IMR-90 (cell line): ENCODE measurements around the gene APC2. TPM values are rescaled to one million over a fixed set of nuclear protein-coding genes. Genes with fewer than 3 reads are reported as not detected.

Source experiments
- ATAC-seq: fragments of 200-7000 bp; cut with Tn5 transposase; 2 replicates; pipeline ENCODE4 v1.9.1; 2020; ENCODE audit warnings: low read depth, mild to moderate bottlenecking, moderate library complexity
- BruUV-seq: library from RNA; stranded (reverse); fragments of 400-500 nt; replicated peaks from 2 replicates; lab custom pipeline; 2021; lab: Mats Ljungman, UMichigan
- CTCF ChIA-PET: fragments of 300-600 bp; formaldehyde crosslinking; extraction: SDS; loops from one replicate; lab custom pipeline; 2021; ENCODE audit warnings: antibody characterized with exemption; lab: Yijun Ruan, JAX
- POLR2A ChIA-PET: fragments of 300-600 bp; sonication (Branson Sonifier 250); formaldehyde crosslinking; loops from one replicate; lab custom pipeline; 2022; ENCODE audit warnings: antibody characterized with exemption; ENCODE audit not compliant: unreplicated experiment; lab: Charles Lee
- DNase-seq: peaks from one replicate; pipeline ENCODE4 v3.0.0; 2013
- H2AFZ ChIP-seq: replicated peaks from 2 replicates; pipeline ENCODE3; 2013; ENCODE audit warnings: low read length, mild to moderate bottlenecking; ENCODE audit not compliant: poor library complexity
- H2AK5ac ChIP-seq: 2 replicates; pipeline ENCODE4 v1.6.1; 2013; ENCODE audit warnings: low read depth, low read length, inconsistent platforms
- H2AK9ac ChIP-seq: replicated peaks from 2 replicates; pipeline ENCODE3; 2013; ENCODE audit warnings: mild to moderate bottlenecking, low read depth, low read length, moderate library complexity; ENCODE audit not compliant: poor library complexity
- H2BK120ac ChIP-seq: 2 replicates; pipeline ENCODE4 v1.6.1; 2013; ENCODE audit warnings: low read depth, low read length, inconsistent platforms
- H2BK15ac ChIP-seq: 3 replicates; pipeline ENCODE4 v1.6.1; 2013; ENCODE audit warnings: low read depth, low read length, inconsistent platforms
- H2BK20ac ChIP-seq: 2 replicates; pipeline ENCODE4 v1.6.1; 2013; ENCODE audit warnings: low read depth, mild to moderate bottlenecking, inconsistent platforms, low read length, moderate library complexity
- H2BK5ac ChIP-seq: 2 replicates; pipeline ENCODE4 v1.6.1; 2013; ENCODE audit warnings: mild to moderate bottlenecking, low read depth, low read length, inconsistent platforms; ENCODE audit not compliant: poor library complexity, severe bottlenecking
- H3K14ac ChIP-seq: replicated peaks from 2 replicates; pipeline ENCODE4 v1.6.1; 2013; ENCODE audit warnings: low read depth, low read length, inconsistent platforms
- H3K18ac ChIP-seq: 2 replicates; pipeline ENCODE4 v1.6.1; 2013; ENCODE audit warnings: low read depth, low read length, control low read depth
- H3K23ac ChIP-seq: 2 replicates; pipeline ENCODE4 v1.6.1; 2013; ENCODE audit warnings: low read depth, low read length, inconsistent platforms
- H3K27ac ChIP-seq: 2 replicates; pipeline ENCODE4 v1.5.1; 2013; ENCODE audit warnings: mild to moderate bottlenecking, control low read depth, low read length; ENCODE audit not compliant: insufficient read depth
- H3K27me3 ChIP-seq: 2 replicates; pipeline ENCODE4 v1.6.1; 2013; ENCODE audit warnings: low read length; ENCODE audit not compliant: control insufficient read depth, insufficient read depth
- H3K36me3 ChIP-seq: 2 replicates; pipeline ENCODE4 v1.6.1; 2013; ENCODE audit warnings: low read length, mixed read lengths; ENCODE audit not compliant: control insufficient read depth, insufficient read depth
- H3K4ac ChIP-seq: 2 replicates; pipeline ENCODE4 v1.6.1; 2013; ENCODE audit warnings: low read depth, low read length, inconsistent platforms
- H3K4me1 ChIP-seq: 2 replicates; pipeline ENCODE4 v1.6.1; 2013; ENCODE audit warnings: low read length, mixed read lengths; ENCODE audit not compliant: control insufficient read depth, insufficient read depth
- H3K4me2 ChIP-seq: 2 replicates; pipeline ENCODE4 v1.6.1; 2013; ENCODE audit warnings: low read depth, mild to moderate bottlenecking, control low read depth, low read length, moderate library complexity
- H3K4me3 ChIP-seq: 2 replicates; pipeline ENCODE4 v1.5.1; 2013; ENCODE audit warnings: low read depth, mild to moderate bottlenecking, control low read depth, low read length, moderate library complexity; ENCODE audit not compliant: insufficient read depth
- H3K56ac ChIP-seq: 2 replicates; pipeline ENCODE4 v1.6.1; 2013; ENCODE audit warnings: low read length, inconsistent platforms; ENCODE audit not compliant: insufficient read depth; ENCODE audit errors: extremely low read depth
- H3K79me1 ChIP-seq, 2 experiments: 2 replicates each; pipeline ENCODE4 v1.6.1; 2013; ENCODE audit warnings: low read length in 2 of 2, inconsistent platforms in 1 of 2, low read depth in 1 of 2
- H3K9ac ChIP-seq: 2 replicates; pipeline ENCODE4 v1.6.1; 2013; ENCODE audit warnings: low read depth, low read length, control low read depth
- H3K9me1 ChIP-seq: 2 replicates; pipeline ENCODE4 v1.6.1; 2013; ENCODE audit warnings: low read length, inconsistent platforms; ENCODE audit not compliant: insufficient read depth
- H3K9me3 ChIP-seq: 2 replicates; pipeline ENCODE4 v1.6.1; 2013; ENCODE audit warnings: low read length; ENCODE audit not compliant: control insufficient read depth, insufficient read depth
- H4K20me1 ChIP-seq: 2 replicates; pipeline ENCODE4 v1.6.1; 2013; ENCODE audit warnings: low read length, inconsistent platforms; ENCODE audit not compliant: insufficient read depth
- H4K5ac ChIP-seq: 2 replicates; pipeline ENCODE4 v1.6.1; 2013; ENCODE audit warnings: mild to moderate bottlenecking, low read depth, low read length, control low read depth
- H4K8ac ChIP-seq, 2 experiments: 2 replicates each; pipeline ENCODE4 v1.6.1; 2013; ENCODE audit warnings: low read depth in 2 of 2, low read length in 2 of 2, control low read depth in 1 of 2, inconsistent platforms in 1 of 2
- H4K91ac ChIP-seq: 2 replicates; pipeline ENCODE4 v1.6.1; 2013; ENCODE audit warnings: low read depth, low read length, inconsistent platforms; ENCODE audit not compliant: insufficient read depth
- BHLHE40 ChIP-seq: fragments of 150-350 bp; IDR thresholded peaks from 2 replicates; pipeline ENCODE4 v1.6.1; 2016; ENCODE audit warnings: mild to moderate bottlenecking, low read depth, low read length
- CEBPB ChIP-seq: IDR thresholded peaks from 2 replicates; pipeline ENCODE4 v1.6.1; 2012; ENCODE audit warnings: low read depth, low read length, improper control_type of control experiment
- CHD1 ChIP-seq: IDR thresholded peaks from 2 replicates; pipeline ENCODE4 v1.6.1; 2012; ENCODE audit warnings: low read depth, low read length, improper control_type of control experiment
- ELK1 ChIP-seq: fragments of 150-350 bp; IDR thresholded peaks from 2 replicates; pipeline ENCODE4 v1.6.1; 2016; ENCODE audit warnings: low read depth, mild to moderate bottlenecking, low read length, moderate library complexity, borderline replicate concordance
- FOS ChIP-seq: fragments of 150-350 bp; IDR thresholded peaks from 2 replicates; pipeline ENCODE4 v1.6.1; 2016; ENCODE audit warnings: low read depth, low read length
- MAFK ChIP-seq: IDR thresholded peaks from 2 replicates; pipeline ENCODE4 v1.6.1; 2012; ENCODE audit warnings: low read depth, low read length, improper control_type of control experiment
- MAZ ChIP-seq: IDR thresholded peaks from 2 replicates; pipeline ENCODE4 v1.6.1; 2012; ENCODE audit warnings: low read depth, mild to moderate bottlenecking, low read length, improper control_type of control experiment, moderate library complexity, borderline replicate concordance
- NFE2L2 ChIP-seq: fragments of 150-350 bp; IDR thresholded peaks from 2 replicates; pipeline ENCODE4 v1.6.1; 2016; ENCODE audit warnings: low read depth, mild to moderate bottlenecking, low read length
- POLR2A ChIP-seq: IDR thresholded peaks from 2 replicates; pipeline ENCODE4 v1.6.1; 2012; ENCODE audit warnings: mild to moderate bottlenecking, low read depth, low read length
- RAD21 ChIP-seq: IDR thresholded peaks from 2 replicates; pipeline ENCODE4 v1.6.1; 2012; ENCODE audit warnings: low read length, improper control_type of control experiment
- RCOR1 ChIP-seq: IDR thresholded peaks from 2 replicates; pipeline ENCODE4 v1.6.1; 2012; ENCODE audit warnings: mild to moderate bottlenecking, low read length, improper control_type of control experiment; ENCODE audit not compliant: insufficient replicate concordance
- RFX5 ChIP-seq: IDR thresholded peaks from 2 replicates; pipeline ENCODE4 v1.8.0; 2012; ENCODE audit warnings: low read depth, mild to moderate bottlenecking, low read length, moderate library complexity
- SMC3 ChIP-seq: fragments of 150-350 bp; IDR thresholded peaks from 2 replicates; pipeline ENCODE4 v1.6.1; 2016; ENCODE audit warnings: low read depth, mild to moderate bottlenecking, antibody characterized with exemption, low read length, moderate library complexity
- USF2 ChIP-seq: fragments of 150-350 bp; IDR thresholded peaks from 2 replicates; pipeline ENCODE4 v1.6.1; 2017; ENCODE audit warnings: mild to moderate bottlenecking, antibody characterized with exemption, low read length, low read depth
- WGBS, 2 experiments: methylation state at CpG; one replicate each; pipeline versions ENCODE4 v1.1.5 to v1.1.7; 2013; ENCODE audit warnings: missing lambda C conversion rate in 2 of 2; ENCODE audit not compliant: insufficient read length in 1 of 2; ENCODE audit errors: extremely low coverage in 2 of 2; 5-methylcytosine and 5-hydroxymethylcytosine counted together
- dilution Hi-C: fragments of 300-500 bp; cut with HindIII; formaldehyde crosslinking; loops from one replicate; pipeline ENCODE4 v1.14.3; 2018; ENCODE audit warnings: low sequenced_read_pairs; ENCODE audit not compliant: unreplicated experiment
- in situ Hi-C: fragments of 300-500 bp; cut with MboI; formaldehyde crosslinking; loops from 3 replicates; pipeline ENCODE4 v1.14.3; 2019; ENCODE audit warnings: low sequenced_read_pairs, inconsistent platforms, mixed read lengths
- intact Hi-C: fragments of 100-400 bp; cut with micrococcal nuclease; formaldehyde crosslinking; loops from 2 replicates; pipeline ENCODE4 v1.10.0; 2022
- polyA plus RNA-seq, 3 experiments: library from polyadenylated mRNA; depleted of rRNA; stranded (reverse); fragments of >200 nt; gene quantifications; 2 replicates each; pipeline ENCODE4 v1.2.3, GENCODE V29; 2012; ENCODE audit warnings: low replicate concordance in 1 of 3
- total RNA-seq: library from RNA; depleted of rRNA; stranded (reverse); fragments of >200 nt; gene quantifications from 2 replicates; pipeline ENCODE4 v1.2.3, GENCODE V29; 2012
- TF ChIP-seq, protein P1 (sequence below): conservative IDR thresholded peaks from 2 replicates; pipeline ENCODE4 v1.5.1; 2012; ENCODE audit warnings: mild to moderate bottlenecking, low read depth, low read length, improper control_type of control experiment

The APC2 gene
- total and polyA plus RNA-seq, 2 of the 4 experiments (the other 2 are of a cell fraction): 0.36 to 0.41 TPM

GRCh38 chr19:1514986-1515721 lies 65.2 kb downstream of the APC2 start:
- no peak overlapping the region for H4K5ac ChIP-seq
- intact Hi-C loops (no loop called here), in situ Hi-C loops (no loop called here), dilution Hi-C loops (no loop called here)
- peaks cover 2% of the 10 kb centered on the region; the same call in 1 of the 2 replicates for H3K9me3 ChIP-seq
- H3K56ac ChIP-seq: no peak overlapping the region
- no peak overlapping the region for H3K4ac ChIP-seq
- H4K8ac ChIP-seq: no peak overlapping the region
- no peak overlapping the region for H2AFZ ChIP-seq
- no peak overlapping the region for H2BK20ac ChIP-seq
- no peaks in the 10 kb centered on the region for H3K36me3 ChIP-seq
- ATAC-seq (no peak), DNase-seq (no peak)
- no peak overlapping the region for H2BK5ac ChIP-seq
- no peak overlapping the region for H3K4me2 ChIP-seq
- H3K9ac ChIP-seq: no peak overlapping the region
- no peak overlapping the region for H3K23ac ChIP-seq
- H2BK15ac ChIP-seq: no peak overlapping the region
- H3K79me1 ChIP-seq: peaks cover 4 to 15% of the 10 kb centered on the region in 2 experiments; a peak in 1 of 4 replicates
- ChIA-PET CTCF (interaction anchor here (0.7 kb wide), 1 partner anchor 52 kb away, joined by 11 read pairs; no protein-coding TSS in a partner anchor), POLR2A (interaction anchor here (0.6 kb wide), 1 partner anchor 44 kb away, joined by 3 read pairs; no protein-coding TSS in a partner anchor)
- H3K4me3 ChIP-seq: no peak overlapping the region
- H3K27me3 ChIP-seq: no peaks in the 10 kb centered on the region; the same call in 1 of the 2 replicates
- H2AK9ac ChIP-seq: no peak overlapping the region
- H4K20me1 ChIP-seq: peaks cover 6% of the 10 kb centered on the region; the same call in 1 of the 2 replicates
- no TSS peak for BruUV-seq
- no peak overlapping the region for H4K91ac ChIP-seq
- no peak overlapping the region for H3K27ac ChIP-seq
- H3K4me1 ChIP-seq: peaks cover 4% of the 10 kb centered on the region; the same call in 1 of the 2 replicates
- H2AK5ac ChIP-seq: no peak overlapping the region
- H2BK120ac ChIP-seq: no peak overlapping the region
- H3K14ac ChIP-seq: no peak overlapping the region
- no peak overlapping the region for H3K18ac ChIP-seq
- H3K9me1 ChIP-seq: no peaks in the 10 kb centered on the region
- WGBS, 2 experiments: 90% methylated on average over 2 of the region's 14 CpGs; no CpG with 5 or more reads in 1 of the 2 experiments
- TF ChIP-seq, protein P1, sequence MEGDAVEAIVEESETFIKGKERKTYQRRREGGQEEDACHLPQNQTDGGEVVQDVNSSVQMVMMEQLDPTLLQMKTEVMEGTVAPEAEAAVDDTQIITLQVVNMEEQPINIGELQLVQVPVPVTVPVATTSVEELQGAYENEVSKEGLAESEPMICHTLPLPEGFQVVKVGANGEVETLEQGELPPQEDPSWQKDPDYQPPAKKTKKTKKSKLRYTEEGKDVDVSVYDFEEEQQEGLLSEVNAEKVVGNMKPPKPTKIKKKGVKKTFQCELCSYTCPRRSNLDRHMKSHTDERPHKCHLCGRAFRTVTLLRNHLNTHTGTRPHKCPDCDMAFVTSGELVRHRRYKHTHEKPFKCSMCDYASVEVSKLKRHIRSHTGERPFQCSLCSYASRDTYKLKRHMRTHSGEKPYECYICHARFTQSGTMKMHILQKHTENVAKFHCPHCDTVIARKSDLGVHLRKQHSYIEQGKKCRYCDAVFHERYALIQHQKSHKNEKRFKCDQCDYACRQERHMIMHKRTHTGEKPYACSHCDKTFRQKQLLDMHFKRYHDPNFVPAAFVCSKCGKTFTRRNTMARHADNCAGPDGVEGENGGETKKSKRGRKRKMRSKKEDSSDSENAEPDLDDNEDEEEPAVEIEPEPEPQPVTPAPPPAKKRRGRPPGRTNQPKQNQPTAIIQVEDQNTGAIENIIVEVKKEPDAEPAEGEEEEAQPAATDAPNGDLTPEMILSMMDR: no peak
- TF ChIP-seq RAD21: no peak
- TF ChIP-seq CEBPB: no peak
- no peak for TF ChIP-seq RCOR1
- TF ChIP-seq RFX5: no peak
- TF ChIP-seq BHLHE40: no peak
- TF ChIP-seq FOS: no peak
- TF ChIP-seq USF2: no peak
- TF ChIP-seq MAFK: no peak
- no peak for TF ChIP-seq SMC3
- no peak for TF ChIP-seq MAZ
- no peak for TF ChIP-seq POLR2A
- TF ChIP-seq NFE2L2: no peak
- TF ChIP-seq ELK1: no peak
- no peak for TF ChIP-seq CHD1
